Activated T-cell treated with anti-CD3 and anti-CD28 coated beads, Interleukin-2, amount 50 U/mL, for 72 hours (primary cell): Measurements from ENCODE around the gene GGT6. TPM values are rescaled to one million over a fixed set of nuclear protein-coding genes. Genes with fewer than 3 reads are reported as not detected.
"Not testable (repeated sequence)": the region's sequence is repeated elsewhere in the genome, so short reads cannot be mapped to it uniquely, and the experiment has no call there.

Source experiments
- ATAC-seq, 2 donors: fragments of 150-1000 bp; cut with Tn5 transposase; replicated peaks in 1 of 2; 2 replicates each; pipeline ENCODE4 v1.10.0; 2021; ENCODE audit warnings: moderate library complexity in 2 of 2, mild to moderate bottlenecking in 1 of 2
- DNase-seq, 2 donors: peaks; one replicate each; pipeline ENCODE4 v3.0.0; 2021 to 2022; ENCODE audit warnings: mixed read lengths in 1 of 2
- H3K27ac Mint-ChIP-seq: one replicate; pipeline ENCODE4 v1.8.0; 2022; ENCODE audit warnings: mild to moderate bottlenecking, moderate library complexity, mixed read lengths
- H3K27me3 Mint-ChIP-seq: one replicate; pipeline ENCODE4 v1.8.0; 2022; ENCODE audit warnings: low read depth, mixed read lengths
- H3K36me3 Mint-ChIP-seq, 2 donors: one replicate each; pipeline ENCODE4 v1.8.0; 2022; ENCODE audit warnings: mixed read lengths in 2 of 2, mild to moderate bottlenecking in 1 of 2; ENCODE audit not compliant: insufficient read depth in 2 of 2
- H3K4me1 Mint-ChIP-seq: one replicate; pipeline ENCODE4 v1.8.0; 2022; ENCODE audit warnings: low read depth, mixed read lengths
- H3K4me3 Mint-ChIP-seq, 2 donors: one replicate each; pipeline ENCODE4 v1.8.0; 2022; ENCODE audit warnings: mild to moderate bottlenecking in 2 of 2, mixed read lengths in 2 of 2, moderate library complexity in 2 of 2
- H3K9me3 Mint-ChIP-seq, 2 donors: one replicate each; pipeline ENCODE4 v1.8.0; 2022; ENCODE audit warnings: mixed read lengths in 2 of 2
- total RNA-seq, 2 donors: library from RNA; stranded (reverse); gene quantifications; one replicate each; pipeline ENCODE4 v1.2.3, GENCODE V29; 2022

Gene GGT6
- total RNA-seq, 2 donors from 2014 or later: not detected

DNA sequence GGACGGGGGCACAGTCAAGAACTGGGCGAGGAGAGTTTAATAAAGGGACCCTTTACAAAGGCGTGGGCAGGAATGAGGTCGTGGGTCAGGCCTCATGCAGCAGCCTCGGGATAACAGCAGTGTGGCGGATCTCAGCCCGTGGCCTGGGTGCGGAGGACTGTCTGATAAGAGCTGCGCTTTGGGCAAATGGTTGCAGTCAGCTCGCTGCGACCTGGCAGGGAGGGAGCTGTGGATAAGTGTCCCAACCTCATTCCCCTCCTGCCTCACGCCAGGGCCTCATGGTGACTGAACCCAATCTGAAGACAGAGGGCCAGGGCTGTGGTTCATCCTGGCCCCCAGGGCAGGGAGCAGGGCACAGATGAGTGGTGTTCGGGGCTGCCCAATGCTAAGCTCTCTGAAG is 37.6 kb upstream of the GGT6 start:
- no peaks in the 10 kb centered on the region for H3K36me3 Mint-ChIP-seq
- H3K9me3 Mint-ChIP-seq: no peaks in the 10 kb centered on the region
- ATAC-seq (no peak), DNase-seq (no peak)
- no peaks in the 10 kb centered on the region for H3K27me3 Mint-ChIP-seq
- H3K4me1 Mint-ChIP-seq: peaks cover 6% of the 10 kb centered on the region
- no peak overlapping the region for H3K4me3 Mint-ChIP-seq
- H3K27ac Mint-ChIP-seq: no peak overlapping the region

DNA sequence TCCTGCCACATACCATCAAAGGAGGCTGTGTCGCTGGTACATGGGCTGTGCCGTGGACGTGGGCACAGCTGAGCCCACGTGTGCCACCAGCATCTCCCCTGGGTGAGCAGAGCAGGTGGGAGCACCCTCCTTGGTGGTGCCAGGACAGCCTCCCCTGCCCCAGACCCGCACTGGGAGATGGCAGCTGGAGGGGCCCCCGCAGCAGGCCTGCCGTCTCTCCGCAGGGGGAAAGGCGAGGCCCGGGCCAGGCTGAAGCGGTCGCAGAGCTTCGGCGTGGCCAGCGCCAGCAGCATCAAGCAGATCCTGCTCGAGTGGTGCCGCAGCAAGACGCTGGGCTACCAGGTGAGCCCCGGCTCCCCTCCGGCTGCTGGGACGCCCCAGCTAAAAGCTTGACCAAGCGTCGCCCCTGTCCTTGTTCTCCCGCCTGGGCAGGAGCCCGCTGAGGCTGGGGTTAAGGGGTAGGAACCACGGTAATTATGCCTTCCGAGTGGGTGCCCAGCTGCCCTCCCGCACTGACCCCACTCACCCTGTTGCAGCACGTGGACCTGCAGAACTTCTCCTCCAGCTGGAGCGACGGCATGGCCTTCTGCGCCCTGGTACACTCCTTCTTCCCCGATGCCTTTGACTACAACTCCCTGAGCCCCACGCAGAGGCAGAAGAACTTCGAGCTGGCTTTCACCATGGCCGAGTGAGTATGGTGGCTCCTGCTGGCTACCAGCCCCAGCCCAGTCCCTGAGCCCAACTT is 36.4 kb upstream of the GGT6 start:
- H3K27ac Mint-ChIP-seq: no peak overlapping the region
- H3K4me3 Mint-ChIP-seq: no peak overlapping the region
- no peak for DNase-seq
- H3K36me3 Mint-ChIP-seq: no peaks in the 10 kb centered on the region
- ATAC-seq: no peak
- H3K4me1 Mint-ChIP-seq: peaks cover 6% of the 10 kb centered on the region
- no peaks in the 10 kb centered on the region for H3K27me3 Mint-ChIP-seq
- H3K9me3 Mint-ChIP-seq: no peaks in the 10 kb centered on the region

DNA sequence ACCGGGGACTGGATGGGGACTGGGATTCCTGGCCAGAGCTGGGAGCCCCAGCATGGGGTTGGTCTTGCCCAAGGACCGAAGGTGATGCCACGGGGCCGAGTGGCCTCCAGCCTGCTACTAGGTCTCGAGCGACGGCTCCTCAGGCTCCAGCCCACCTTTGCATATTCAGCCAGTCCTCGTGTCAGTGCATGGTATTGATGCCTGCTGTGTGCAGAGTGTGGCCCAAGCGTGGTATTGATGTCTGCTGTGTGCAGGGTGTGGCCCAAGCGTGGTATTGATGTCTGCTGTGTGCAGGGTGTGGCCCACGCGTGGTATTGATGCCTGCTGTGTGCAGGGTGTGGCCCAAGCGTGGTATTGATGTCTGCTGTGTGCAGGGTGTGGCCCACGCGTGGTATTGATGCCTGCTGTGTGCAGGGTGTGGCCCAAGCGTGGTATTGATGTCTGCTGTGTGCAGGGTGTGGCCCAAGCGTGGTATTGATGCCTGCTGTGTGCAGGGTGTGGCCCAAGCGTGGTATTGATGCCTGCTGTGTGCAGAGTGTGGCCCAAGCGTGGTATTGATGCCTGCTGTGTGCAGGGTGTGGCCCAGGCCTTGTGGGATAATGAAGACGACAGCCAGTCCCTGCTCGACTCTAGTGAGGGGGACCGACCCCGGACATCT is 35.4 kb upstream of the GGT6 start:
- H3K27me3 Mint-ChIP-seq, H3K36me3 Mint-ChIP-seq, H3K27ac Mint-ChIP-seq, H3K4me3 Mint-ChIP-seq, H3K9me3 Mint-ChIP-seq, DNase-seq, H3K4me1 Mint-ChIP-seq: not testable (repeated sequence)
- peak in 1 of 2 donors; percentile 14 for ATAC-seq

DNA sequence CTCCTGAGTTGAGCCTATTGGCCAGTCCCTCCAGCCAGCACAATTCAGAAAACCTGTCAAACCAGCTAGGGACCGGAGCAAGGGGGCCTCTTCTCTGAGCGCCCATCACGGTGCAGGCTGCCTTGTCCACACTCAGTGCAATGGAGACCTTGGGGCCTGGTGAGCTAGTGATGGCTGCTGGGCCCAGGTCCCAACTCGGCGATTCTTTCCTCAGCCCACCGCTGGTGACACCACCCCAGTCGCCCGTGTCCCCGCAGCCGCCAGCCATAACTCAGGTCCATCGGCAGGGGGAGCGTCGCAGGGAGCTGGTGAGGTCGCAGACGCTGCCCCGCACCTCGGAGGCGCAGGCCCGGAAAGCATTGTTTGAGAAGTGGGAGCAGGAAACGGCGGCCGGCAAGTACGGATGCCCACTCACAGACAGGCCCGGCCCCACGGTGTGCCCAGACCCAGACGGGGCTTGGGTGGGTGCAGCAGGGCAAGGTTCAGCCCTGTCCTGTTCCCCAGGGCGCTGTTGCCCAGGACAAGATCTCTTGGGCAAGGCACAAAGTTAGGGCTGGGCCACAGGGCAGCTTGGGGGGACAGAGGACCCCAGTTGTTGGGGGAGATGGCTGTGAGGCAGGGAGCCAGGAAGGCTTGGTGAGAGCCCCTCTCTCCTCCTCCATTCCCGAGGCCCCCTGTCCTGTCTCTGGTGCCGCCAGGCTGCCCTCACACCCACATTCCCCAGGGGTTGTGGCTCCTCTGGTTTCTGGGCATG is 34.7 kb upstream of the GGT6 start:
- Mint-ChIP-seq H3K9me3 (no peaks in the 10 kb centered on the region), H3K4me3 (peak overlapping the region in 1 of 2 donors; percentile 49), H3K36me3 (no peaks in the 10 kb centered on the region), H3K27ac (no peak overlapping the region), H3K27me3 (peaks cover 6% of the 10 kb centered on the region), H3K4me1 (peaks cover 6% of the 10 kb centered on the region)
- ATAC-seq (peak; percentile 79 to 83), DNase-seq (peak; percentile 48 to 61)

DNA sequence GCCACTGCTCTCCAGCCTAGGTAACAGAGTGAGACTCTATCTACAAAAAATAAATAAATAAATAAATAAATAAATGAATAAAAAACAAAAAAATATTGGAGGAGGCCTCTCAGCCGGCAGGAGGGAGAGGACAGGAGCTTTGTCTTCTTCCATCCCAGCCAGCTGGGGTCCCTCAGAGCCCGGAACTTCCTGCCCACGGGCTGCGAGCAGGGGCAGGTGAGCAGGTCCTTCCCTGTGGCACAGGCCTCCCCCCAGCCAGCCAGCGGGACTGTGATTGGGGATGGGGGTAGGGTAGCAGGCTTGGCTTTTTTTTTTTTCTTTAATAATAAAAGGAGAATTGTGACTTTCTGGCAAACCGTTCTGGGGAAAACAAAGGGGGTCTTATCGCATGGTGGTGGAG is 34.0 kb upstream of the GGT6 start:
- DNase-seq (no peak), ATAC-seq (no peak)
- Mint-ChIP-seq H3K27ac (no peak overlapping the region), H3K9me3 (no peaks in the 10 kb centered on the region), H3K27me3 (peaks cover 6% of the 10 kb centered on the region), H3K36me3 (no peaks in the 10 kb centered on the region), H3K4me3 (no peak overlapping the region), H3K4me1 (peaks cover 6% of the 10 kb centered on the region)

DNA sequence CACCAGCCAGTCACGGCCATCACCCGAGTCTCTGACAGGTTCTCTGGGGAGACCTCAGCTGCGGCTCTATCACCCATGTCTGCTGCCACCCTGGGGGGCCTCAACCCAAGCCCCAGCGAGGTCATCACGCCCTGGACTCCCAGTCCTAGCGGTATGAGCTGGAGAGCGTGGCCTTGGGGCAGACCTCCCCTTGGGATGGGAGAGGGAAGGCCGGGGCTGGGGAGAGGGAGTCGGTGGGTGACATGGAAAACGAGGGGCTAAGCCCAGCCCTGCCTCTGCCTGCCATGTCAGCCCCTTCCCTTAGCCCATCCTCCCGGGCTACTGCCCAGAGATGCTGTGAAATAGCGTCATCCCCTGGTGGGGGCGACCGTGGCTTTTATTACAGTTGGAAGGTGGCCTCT is 32.6 kb upstream of the GGT6 start:
- no peak for ATAC-seq
- no peaks in the 10 kb centered on the region for H3K36me3 Mint-ChIP-seq

DNA sequence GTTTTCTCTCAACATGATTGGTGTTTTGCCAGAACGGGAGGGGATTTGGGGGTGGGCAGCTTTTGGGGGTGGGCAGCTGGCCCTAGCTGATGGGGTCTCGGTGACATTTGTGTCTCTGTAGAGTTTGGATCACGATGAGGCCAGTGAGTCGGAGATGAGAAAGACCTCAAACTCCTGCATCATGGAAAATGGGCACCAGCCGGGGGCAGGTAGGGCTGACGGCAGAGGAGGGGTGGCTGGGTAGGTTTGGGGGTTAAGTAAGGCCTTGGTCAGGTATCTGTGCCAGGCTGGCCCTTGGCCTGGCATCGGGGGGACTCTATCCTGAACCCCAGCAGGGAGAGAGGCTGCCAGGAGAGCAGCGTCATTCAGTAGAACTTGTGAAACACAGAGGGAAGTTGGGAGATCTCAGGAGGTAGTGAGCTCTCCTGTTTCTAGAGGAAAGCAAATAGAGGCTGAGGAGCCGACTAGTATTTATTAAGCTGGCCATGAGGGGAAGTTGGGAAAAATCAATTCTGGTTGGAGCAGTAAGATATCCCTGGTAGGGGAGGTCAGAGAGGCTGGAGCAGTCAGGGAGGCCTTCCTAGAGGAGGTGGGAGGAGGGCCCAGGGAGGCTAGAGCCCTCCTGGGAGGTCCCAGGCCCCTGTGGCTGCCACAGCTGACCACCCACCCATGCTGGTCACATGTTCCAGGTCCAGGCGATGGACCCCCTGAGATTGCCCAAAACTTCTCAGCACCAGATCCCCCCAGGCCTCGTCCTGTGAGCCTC is 32.0 kb upstream of the GGT6 start:
- Mint-ChIP-seq H3K9me3 (no peaks in the 10 kb centered on the region), H3K36me3 (no peaks in the 10 kb centered on the region), H3K27ac (no peak overlapping the region), H3K4me3 (no peak overlapping the region), H3K27me3 (peaks cover 6% of the 10 kb centered on the region), H3K4me1 (peaks cover 6% of the 10 kb centered on the region)
- ATAC-seq: no peak
- DNase-seq: no peak

More for the DNA sequence above, 32.6 kb upstream of the GGT6 start:
- no peak overlapping the region for H3K4me3 Mint-ChIP-seq
- no peak overlapping the region for H3K27ac Mint-ChIP-seq
- peaks cover 6% of the 10 kb centered on the region for H3K27me3 Mint-ChIP-seq
- H3K4me1 Mint-ChIP-seq: peaks cover 6% of the 10 kb centered on the region
- no peaks in the 10 kb centered on the region for H3K9me3 Mint-ChIP-seq
- DNase-seq: no peak

DNA sequence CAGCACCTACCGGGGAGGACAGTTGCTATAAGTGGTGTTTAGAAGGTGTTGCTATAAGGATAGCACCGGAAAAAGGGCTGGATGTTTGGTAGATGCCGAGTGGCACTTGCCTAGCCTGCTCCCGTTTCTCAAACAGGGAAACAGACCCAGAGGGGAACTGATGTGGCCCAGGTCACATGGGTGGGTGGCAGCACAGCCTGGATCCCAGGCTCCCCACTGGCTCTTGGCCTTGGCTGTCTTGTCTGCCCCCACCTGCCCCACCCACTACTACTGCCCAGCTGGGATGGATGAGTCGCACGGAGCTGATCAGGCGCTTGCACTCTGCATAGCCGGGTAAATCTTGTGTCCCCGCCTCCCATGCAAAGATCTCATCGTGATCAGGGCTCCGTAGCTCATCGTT is 31.2 kb upstream of the GGT6 start:
- H3K9me3 Mint-ChIP-seq: no peaks in the 10 kb centered on the region
- H3K27me3 Mint-ChIP-seq: peaks cover 14% of the 10 kb centered on the region
- no peak overlapping the region for H3K27ac Mint-ChIP-seq
- no peaks in the 10 kb centered on the region for H3K36me3 Mint-ChIP-seq
- H3K4me1 Mint-ChIP-seq: peaks cover 6% of the 10 kb centered on the region
- H3K4me3 Mint-ChIP-seq: no peak overlapping the region
- DNase-seq: no peak
- no peak for ATAC-seq

DNA sequence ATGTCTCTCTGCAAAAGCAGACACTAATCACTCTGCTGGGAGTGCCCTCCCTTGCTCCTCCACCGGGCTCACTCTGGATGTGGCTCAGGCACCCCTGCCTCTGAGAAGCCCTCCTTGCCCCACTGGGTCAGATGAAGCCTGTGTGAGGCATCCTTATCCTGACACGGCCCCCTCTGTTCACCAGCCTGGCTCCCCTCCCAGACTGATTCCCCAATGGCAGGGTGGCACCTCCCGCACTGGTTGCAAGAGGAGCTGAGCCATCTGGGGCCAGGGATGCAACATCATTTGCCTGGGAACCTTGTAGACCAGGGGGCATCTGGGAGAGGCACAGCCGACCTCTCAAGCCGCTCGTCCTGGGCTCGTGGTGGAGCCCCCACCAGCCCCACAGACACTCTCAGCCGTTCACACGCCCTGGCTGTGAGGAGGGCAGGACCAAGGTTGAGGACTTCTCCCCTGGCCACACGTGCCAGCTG is 30.6 kb upstream of the GGT6 start:
- Mint-ChIP-seq H3K27me3 (peaks cover 19% of the 10 kb centered on the region), H3K27ac (no peak overlapping the region), H3K4me1 (peaks cover 6% of the 10 kb centered on the region), H3K36me3 (no peaks in the 10 kb centered on the region), H3K4me3 (no peak overlapping the region), H3K9me3 (no peaks in the 10 kb centered on the region)
- ATAC-seq (no peak), DNase-seq (no peak)

DNA sequence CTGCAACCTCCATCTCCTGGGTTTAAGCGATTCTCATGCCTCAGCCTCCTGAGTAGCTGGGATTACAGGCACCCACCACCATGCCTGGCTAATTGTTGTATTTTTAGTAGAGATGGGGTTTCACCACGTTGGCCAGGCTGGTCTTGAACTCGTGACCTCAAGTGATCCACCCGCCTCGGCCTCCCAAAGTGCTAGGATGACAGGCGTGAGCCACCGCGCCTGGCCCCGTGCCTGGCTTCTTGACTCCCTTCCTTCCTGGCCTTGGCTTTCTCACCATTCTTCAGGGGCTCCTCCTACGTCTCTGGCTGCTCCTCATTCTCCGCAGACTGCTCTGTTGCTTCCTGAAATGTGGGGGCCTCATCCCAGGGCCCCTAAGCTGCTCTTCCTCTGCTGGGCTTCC is 29.7 kb upstream of the GGT6 start:
- H3K36me3 Mint-ChIP-seq, H3K9me3 Mint-ChIP-seq, H3K4me1 Mint-ChIP-seq, DNase-seq, H3K27ac Mint-ChIP-seq, H3K4me3 Mint-ChIP-seq, ATAC-seq: not testable (repeated sequence)
- H3K27me3 Mint-ChIP-seq: peaks cover 29% of the 10 kb centered on the region

DNA sequence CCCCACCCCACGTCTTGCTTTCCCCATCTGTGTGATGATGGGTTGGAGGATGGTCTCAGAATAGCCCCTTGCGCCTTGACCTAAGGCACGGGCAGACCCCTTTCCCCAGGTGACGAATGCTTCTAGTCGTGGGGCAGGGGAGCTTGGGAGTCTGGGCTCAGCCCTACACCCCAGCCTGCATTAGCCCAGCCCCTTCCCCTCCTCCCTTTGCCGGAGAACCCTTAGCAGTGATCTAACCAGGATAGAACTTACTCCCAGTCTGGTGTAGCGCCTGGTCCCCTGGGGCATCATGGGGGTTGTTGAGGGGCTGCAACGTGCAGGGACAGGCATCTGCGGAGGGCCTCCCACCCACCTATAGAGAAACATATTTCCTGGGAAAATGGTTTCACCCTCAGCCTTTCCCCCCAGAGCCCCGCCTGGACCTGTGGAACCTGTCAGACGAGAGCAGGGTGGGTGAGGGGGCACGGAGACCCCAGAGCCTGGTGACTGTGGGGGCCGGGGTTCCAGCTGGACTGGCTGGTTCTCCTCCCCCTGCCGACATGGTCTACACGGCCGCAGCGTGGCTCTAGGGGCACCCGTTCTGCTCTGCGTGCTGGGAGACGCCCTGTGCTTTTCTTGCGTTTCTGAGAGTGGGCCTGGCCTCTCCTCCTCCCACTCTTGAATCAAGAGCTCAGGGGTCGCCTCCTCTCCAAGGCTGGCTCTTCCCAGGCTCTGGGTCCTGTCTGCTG is 28.7 kb upstream of the GGT6 start:
- no peaks in the 10 kb centered on the region for H3K4me1 Mint-ChIP-seq
- no peak overlapping the region for H3K27ac Mint-ChIP-seq
- H3K9me3 Mint-ChIP-seq: no peaks in the 10 kb centered on the region

DNA sequence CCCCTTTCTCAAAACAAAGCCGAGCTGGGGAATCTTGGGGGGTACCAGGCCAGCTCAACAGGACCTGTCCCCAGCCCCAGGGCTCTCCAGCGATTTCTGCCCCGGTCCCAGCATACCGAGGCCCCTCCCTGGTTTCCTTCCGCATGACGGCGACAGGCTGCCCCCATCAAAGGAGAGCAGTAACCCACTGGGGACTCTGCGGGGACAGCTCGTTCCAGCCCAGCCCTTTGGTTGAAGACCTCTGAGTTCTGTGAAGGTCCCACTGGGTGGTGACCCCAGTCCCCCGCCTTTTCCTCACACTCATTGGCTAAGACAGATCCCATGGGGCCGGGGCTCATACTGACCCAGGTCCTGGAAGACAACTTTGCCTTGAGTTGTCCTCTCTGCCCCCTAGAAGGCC is 28.0 kb upstream of the GGT6 start:
- H3K27ac Mint-ChIP-seq: no peak overlapping the region

More for the DNA sequence above, 28.7 kb upstream of the GGT6 start:
- no peak for ATAC-seq
- DNase-seq: no peak
- H3K27me3 Mint-ChIP-seq: peaks cover 31% of the 10 kb centered on the region
- H3K36me3 Mint-ChIP-seq: no peaks in the 10 kb centered on the region
- H3K4me3 Mint-ChIP-seq: no peak overlapping the region

More for the DNA sequence above, 28.0 kb upstream of the GGT6 start:
- Mint-ChIP-seq H3K4me1 (peaks cover 5% of the 10 kb centered on the region), H3K9me3 (no peaks in the 10 kb centered on the region), H3K4me3 (no peak overlapping the region), H3K36me3 (no peaks in the 10 kb centered on the region), H3K27me3 (peaks cover 38% of the 10 kb centered on the region)
- ATAC-seq: no peak
- no peak for DNase-seq
